ENCODE results near the gene TMEM219. TPM values are rescaled to one million over a fixed set of nuclear protein-coding genes. Genes with fewer than 3 reads are reported as not detected.
A peak's percentile ranks its signal among the peaks of the same experiment; 100 is the strongest.

The TMEM219 gene
- total and polyA plus RNA-seq, 3 experiments from 2014 or later, result 36.8 to 168 (median 43.4) TPM

DNA sequence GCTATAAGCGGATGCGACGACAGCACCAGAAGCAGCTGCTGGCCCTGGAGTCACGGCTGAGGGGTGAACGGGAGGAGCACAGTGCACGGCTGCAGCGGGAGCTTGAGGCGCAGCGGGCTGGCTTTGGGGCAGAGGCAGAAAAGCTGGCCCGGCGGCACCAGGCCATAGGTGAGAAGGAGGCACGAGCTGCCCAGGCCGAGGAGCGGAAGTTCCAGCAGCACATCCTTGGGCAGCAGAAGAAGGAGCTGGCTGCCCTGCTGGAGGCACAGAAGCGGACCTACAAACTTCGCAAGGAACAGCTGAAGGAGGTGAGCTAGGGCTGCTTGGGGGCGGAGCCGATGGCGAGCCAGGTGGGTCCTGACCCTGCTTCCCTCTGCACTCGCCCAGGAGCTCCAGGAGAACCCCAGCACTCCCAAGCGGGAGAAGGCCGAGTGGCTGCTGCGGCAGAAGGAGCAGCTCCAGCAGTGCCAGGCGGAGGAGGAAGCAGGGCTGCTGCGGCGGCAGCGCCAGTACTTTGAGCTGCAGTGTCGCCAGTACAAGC lies 23.5 kb downstream of the TMEM219 start:
- no peak overlapping the region for H3K4me3 ChIP-seq (ENCODE audit: low read length)
- no peak overlapping the region for H3K27ac ChIP-seq (ENCODE audit: low read depth, low read length)
- no peaks in the 10 kb centered on the region for H3K27me3 ChIP-seq (ENCODE audit: insufficient read depth, low read length, poor library complexity, severe bottlenecking)
- CTCF ChIA-PET, result interaction anchor here (1.0 to 1.2 kb wide), 2 partner anchors 12 to 136 kb away, joined by 3 to 4 read pairs; partner anchors contain the start of gene TAOK2
- peak overlapping the region in 2 of 8 donors; percentile 21 to 43 for H3K27ac Mint-ChIP-seq
- POLR2A ChIA-PET, result interaction anchor here (1.3 to 1.5 kb wide), 2 partner anchors 10 to 22 kb away, joined by 3 to 4 read pairs; partner anchors contain the start of gene HIRIP3
- H3K4me1 ChIP-seq (ENCODE audit: insufficient read depth, low read length), result no peaks in the 10 kb centered on the region
- peak in 1 of 5 donors; percentile 33 for DNase-seq
- no peaks in the 10 kb centered on the region for H3K27me3 Mint-ChIP-seq
- no peaks in the 10 kb centered on the region for H3K9me3 Mint-ChIP-seq
- no peak overlapping the region for H3K4me3 Mint-ChIP-seq
- H3K36me3 ChIP-seq (ENCODE audit: insufficient read depth, low read length), result peaks cover 57% of the 10 kb centered on the region
- no peaks in the 10 kb centered on the region for H3K4me1 Mint-ChIP-seq
- H3K9me3 ChIP-seq (ENCODE audit: low read length), result no peaks in the 10 kb centered on the region
- peaks cover 6 to 90% (median 20%) of the 10 kb centered on the region in 3 donors for H3K36me3 Mint-ChIP-seq

DNA sequence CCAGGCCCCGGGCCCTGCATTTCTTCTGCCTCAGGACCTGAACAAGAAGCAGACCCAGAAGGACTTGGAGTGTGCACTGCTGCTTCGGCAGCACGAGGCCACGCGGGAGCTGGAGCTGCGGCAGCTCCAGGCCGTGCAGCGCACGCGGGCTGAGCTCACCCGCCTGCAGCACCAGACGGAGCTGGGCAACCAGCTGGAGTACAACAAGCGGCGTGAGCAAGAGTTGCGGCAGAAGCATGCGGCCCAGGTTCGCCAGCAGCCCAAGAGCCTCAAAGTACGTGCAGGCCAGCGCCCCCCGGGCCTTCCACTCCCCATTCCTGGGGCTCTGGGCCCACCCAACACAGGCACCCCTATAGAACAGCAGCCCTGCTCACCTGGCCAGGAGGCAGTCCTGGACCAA lies 24.4 kb downstream of the TMEM219 start:
- Histone ChIP-seq H3K36me3 (ENCODE audit: insufficient read depth, low read length) (peaks cover 53% of the 10 kb centered on the region), H3K4me3 (ENCODE audit: low read length) (no peak overlapping the region), H3K27me3 (ENCODE audit: insufficient read depth, low read length, poor library complexity, severe bottlenecking) (no peaks in the 10 kb centered on the region), H3K27ac (ENCODE audit: low read depth, low read length) (no peak overlapping the region), H3K4me1 (ENCODE audit: insufficient read depth, low read length) (no peaks in the 10 kb centered on the region), H3K9me3 (ENCODE audit: low read length) (no peaks in the 10 kb centered on the region)
- Mint-ChIP-seq H3K4me3 (no peak overlapping the region), H3K4me1 (no peaks in the 10 kb centered on the region), H3K27me3 (no peaks in the 10 kb centered on the region), H3K27ac (peak overlapping the region in 2 of 8 donors; percentile 17 to 95), H3K9me3 (no peaks in the 10 kb centered on the region), H3K36me3 (peaks cover 6 to 85% (median 19%) of the 10 kb centered on the region in 3 donors)
- no peak for DNase-seq
- CTCF ChIA-PET, result no interaction called here
- POLR2A ChIA-PET, result interaction anchor here (1.3 to 1.5 kb wide), 2 partner anchors 9 to 23 kb away, joined by 3 to 4 read pairs; partner anchors contain the start of gene HIRIP3

DNA sequence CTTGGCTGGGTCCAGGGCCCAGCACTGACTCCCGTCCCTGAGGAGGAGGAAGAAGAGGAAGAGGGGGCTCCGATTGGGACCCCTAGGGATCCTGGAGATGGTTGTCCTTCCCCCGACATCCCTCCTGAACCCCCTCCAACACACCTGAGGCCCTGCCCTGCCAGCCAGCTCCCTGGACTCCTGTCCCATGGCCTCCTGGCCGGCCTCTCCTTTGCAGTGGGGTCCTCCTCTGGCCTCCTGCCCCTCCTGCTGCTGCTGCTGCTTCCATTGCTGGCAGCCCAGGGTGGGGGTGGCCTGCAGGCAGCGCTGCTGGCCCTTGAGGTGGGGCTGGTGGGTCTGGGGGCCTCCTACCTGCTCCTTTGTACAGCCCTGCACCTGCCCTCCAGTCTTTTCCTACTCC lies 25.1 kb downstream of the TMEM219 start:
- Mint-ChIP-seq H3K36me3 (peaks cover 6 to 84% (median 17%) of the 10 kb centered on the region in 3 donors), H3K9me3 (no peaks in the 10 kb centered on the region), H3K4me1 (no peaks in the 10 kb centered on the region), H3K27me3 (no peaks in the 10 kb centered on the region), H3K27ac (peak overlapping the region in 1 of 8 donors; percentile 95), H3K4me3 (no peak overlapping the region)
- Histone ChIP-seq H3K27me3 (ENCODE audit: insufficient read depth, low read length, poor library complexity, severe bottlenecking) (no peaks in the 10 kb centered on the region), H3K27ac (ENCODE audit: low read depth, low read length) (no peak overlapping the region), H3K4me1 (ENCODE audit: insufficient read depth, low read length) (no peaks in the 10 kb centered on the region), H3K36me3 (ENCODE audit: insufficient read depth, low read length) (peaks cover 46% of the 10 kb centered on the region), H3K4me3 (ENCODE audit: low read length) (no peak overlapping the region), H3K9me3 (ENCODE audit: low read length) (no peaks in the 10 kb centered on the region)
- POLR2A ChIA-PET, result interaction anchor here (1.5 kb wide), 1 partner anchor 8 kb away, joined by 3 read pairs; the partner anchor contains the start of gene HIRIP3
- CTCF ChIA-PET, result no interaction called here
- DNase-seq, result peak in 1 of 5 donors; percentile 36

DNA sequence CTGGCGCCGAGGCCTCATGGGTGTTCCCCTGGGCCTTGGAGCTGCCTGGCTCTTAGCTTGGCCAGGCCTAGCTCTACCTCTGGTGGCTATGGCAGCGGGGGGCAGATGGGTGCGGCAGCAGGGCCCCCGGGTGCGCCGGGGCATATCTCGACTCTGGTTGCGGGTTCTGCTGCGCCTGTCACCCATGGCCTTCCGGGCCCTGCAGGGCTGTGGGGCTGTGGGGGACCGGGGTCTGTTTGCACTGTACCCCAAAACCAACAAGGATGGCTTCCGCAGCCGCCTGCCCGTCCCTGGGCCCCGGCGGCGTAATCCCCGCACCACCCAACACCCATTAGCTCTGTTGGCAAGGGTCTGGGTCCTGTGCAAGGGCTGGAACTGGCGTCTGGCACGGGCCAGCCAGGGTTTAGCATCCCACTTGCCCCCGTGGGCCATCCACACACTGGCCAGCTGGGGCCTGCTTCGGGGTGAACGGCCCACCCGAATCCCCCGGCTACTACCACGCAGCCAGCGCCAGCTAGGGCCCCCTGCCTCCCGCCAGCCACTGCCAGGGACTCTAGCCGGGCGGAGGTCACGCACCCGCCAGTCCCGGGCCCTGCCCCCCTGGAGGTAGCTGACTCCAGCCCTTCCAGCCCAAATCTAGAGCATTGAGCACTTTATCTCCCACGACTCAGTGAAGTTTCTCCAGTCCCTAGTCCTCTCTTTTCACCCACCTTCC lies 25.6 kb downstream of the TMEM219 start:
- Mint-ChIP-seq H3K27me3 (no peaks in the 10 kb centered on the region), H3K36me3 (peaks cover 6 to 84% (median 18%) of the 10 kb centered on the region in 3 donors), H3K4me1 (no peaks in the 10 kb centered on the region), H3K4me3 (no peak overlapping the region), H3K9me3 (no peaks in the 10 kb centered on the region), H3K27ac (no peak overlapping the region)
- H3K27me3 ChIP-seq (ENCODE audit: insufficient read depth, low read length, poor library complexity, severe bottlenecking), result no peaks in the 10 kb centered on the region
- POLR2A ChIA-PET, result no interaction called here
- no peaks in the 10 kb centered on the region for H3K4me1 ChIP-seq (ENCODE audit: insufficient read depth, low read length)
- peak in 1 of 5 donors; percentile 37 for DNase-seq
- H3K27ac ChIP-seq (ENCODE audit: low read depth, low read length), result no peak overlapping the region
- CTCF ChIA-PET, result no interaction called here
- H3K36me3 ChIP-seq (ENCODE audit: insufficient read depth, low read length), result peaks cover 41% of the 10 kb centered on the region
- no peaks in the 10 kb centered on the region for H3K9me3 ChIP-seq (ENCODE audit: low read length)
- no peak overlapping the region for H3K4me3 ChIP-seq (ENCODE audit: low read length)

DNA sequence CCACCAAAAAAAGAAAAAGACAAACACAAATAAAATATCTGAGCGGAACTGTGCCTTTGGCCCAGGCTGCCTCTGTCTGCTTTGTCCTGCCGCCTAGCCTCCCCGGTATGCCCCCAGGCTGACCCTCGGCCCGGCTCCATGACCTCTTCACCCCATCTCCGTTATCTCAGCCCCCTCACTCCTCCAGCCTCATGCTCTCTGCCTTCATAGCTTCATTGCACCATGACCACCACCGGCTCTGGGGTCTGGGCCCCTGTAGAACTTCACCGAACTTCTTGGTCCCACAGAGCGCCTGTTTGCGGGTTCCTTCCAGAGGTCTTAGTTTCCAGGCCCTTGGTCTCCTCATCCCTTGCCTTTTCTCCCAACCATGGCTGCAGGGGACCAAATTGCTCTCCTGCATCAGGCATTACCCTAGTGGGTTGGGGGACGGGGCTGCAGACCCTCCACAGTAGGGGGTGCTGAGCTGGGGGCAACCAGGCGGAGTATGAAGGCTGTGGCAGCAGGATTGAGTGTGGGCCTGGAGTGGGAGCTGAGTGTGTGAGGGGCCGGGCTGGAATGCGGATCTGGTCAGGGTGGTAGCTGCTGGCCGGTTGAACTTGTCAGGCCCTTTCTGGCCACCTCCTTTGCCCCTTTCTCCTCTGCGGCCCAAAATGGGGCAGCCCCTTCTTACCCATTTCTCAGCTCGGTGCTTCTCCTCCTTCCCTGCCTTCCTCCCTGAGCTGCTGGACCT lies 26.6 kb downstream of the TMEM219 start:
- Mint-ChIP-seq H3K27me3 (no peaks in the 10 kb centered on the region), H3K36me3 (peaks cover 6 to 82% (median 15%) of the 10 kb centered on the region in 3 donors), H3K4me3 (no peak overlapping the region), H3K27ac (peak overlapping the region in 2 of 8 donors; percentile 24 to 75), H3K4me1 (no peaks in the 10 kb centered on the region), H3K9me3 (no peaks in the 10 kb centered on the region)
- ChIA-PET CTCF (interaction anchor here (1.2 kb wide), 1 partner anchor 15 kb away, joined by 3 read pairs; no protein-coding TSS in a partner anchor), POLR2A (no interaction called here)
- H3K27ac ChIP-seq (ENCODE audit: low read depth, low read length), result no peak overlapping the region
- no peaks in the 10 kb centered on the region for H3K9me3 ChIP-seq (ENCODE audit: low read length)
- peak in 1 of 5 donors; percentile 43 for DNase-seq
- peaks cover 31% of the 10 kb centered on the region for H3K36me3 ChIP-seq (ENCODE audit: insufficient read depth, low read length)
- H3K27me3 ChIP-seq (ENCODE audit: insufficient read depth, low read length, poor library complexity, severe bottlenecking), result no peaks in the 10 kb centered on the region
- no peak overlapping the region for H3K4me3 ChIP-seq (ENCODE audit: low read length)
- H3K4me1 ChIP-seq (ENCODE audit: insufficient read depth, low read length), result no peaks in the 10 kb centered on the region

DNA sequence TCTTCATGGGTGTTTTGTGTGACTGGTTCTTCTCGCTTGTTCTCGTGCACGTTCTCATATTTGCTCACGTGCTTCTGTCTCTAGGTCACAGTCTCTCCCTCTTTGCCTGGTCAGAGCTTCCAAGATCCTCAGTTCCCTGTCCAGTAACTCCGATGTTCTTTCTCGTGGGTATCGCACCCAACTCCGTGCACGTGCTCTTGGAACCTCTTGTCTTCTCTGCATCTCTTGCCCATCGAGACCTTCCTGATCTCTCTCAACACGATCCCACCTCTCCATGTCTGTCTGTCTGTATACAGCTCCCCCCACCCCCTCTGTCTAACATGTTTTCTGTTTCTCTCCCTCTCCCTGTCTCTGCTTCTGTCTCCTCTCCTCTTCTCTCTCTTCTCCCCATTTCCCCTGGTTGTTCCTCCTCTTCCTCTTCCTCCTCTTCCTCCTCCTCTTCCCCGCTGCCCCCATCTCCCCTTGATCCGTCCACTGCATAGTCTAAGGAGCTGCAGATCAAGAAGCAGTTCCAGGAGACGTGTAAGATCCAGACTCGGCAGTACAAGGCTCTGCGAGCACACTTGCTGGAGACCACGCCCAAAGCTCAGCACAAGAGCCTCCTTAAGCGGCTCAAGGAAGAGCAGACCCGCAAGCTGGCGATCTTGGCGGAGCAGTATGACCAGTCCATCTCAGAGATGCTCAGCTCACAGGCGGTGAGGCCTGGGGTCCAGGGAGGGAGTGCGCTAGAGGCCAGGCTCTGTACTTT lies 27.4 kb downstream of the TMEM219 start:
- POLR2A ChIA-PET, result no interaction called here
- Mint-ChIP-seq H3K27ac (peak overlapping the region in 3 of 8 donors; percentile 24 to 94 (median 75)), H3K27me3 (no peaks in the 10 kb centered on the region)

DNA sequence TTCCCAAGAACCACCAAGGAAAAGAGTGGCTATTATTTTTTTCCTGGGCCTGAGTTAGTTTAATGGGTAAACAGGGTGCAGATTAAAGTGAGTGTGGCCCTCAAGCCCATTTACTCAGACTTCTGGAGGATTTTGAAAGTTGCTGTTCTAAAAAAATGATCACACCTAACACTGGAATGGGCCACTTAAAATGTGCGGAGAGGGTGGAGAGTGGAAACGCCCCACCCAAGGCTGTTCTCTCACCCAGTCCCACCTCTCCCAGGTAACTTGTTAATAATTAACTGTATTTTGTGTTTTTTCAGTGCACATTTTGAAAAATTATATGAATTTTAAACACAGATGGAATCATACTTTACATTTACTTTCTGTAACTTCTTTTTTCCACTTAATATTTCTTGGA lies 28.2 kb downstream of the TMEM219 start:
- Histone ChIP-seq H3K9me3 (ENCODE audit: low read length) (no peaks in the 10 kb centered on the region), H3K27me3 (ENCODE audit: insufficient read depth, low read length, poor library complexity, severe bottlenecking) (no peaks in the 10 kb centered on the region), H3K4me1 (ENCODE audit: insufficient read depth, low read length) (peaks cover 10% of the 10 kb centered on the region), H3K36me3 (ENCODE audit: insufficient read depth, low read length) (peaks cover 17% of the 10 kb centered on the region), H3K4me3 (ENCODE audit: low read length) (no peak overlapping the region), H3K27ac (ENCODE audit: low read depth, low read length) (no peak overlapping the region)
- H3K27me3 Mint-ChIP-seq, result no peaks in the 10 kb centered on the region
- peaks cover 6 to 74% (median 14%) of the 10 kb centered on the region in 3 donors for H3K36me3 Mint-ChIP-seq
- POLR2A ChIA-PET, result no interaction called here
- peak overlapping the region in 1 of 8 donors; percentile 33 for H3K27ac Mint-ChIP-seq
- H3K4me3 Mint-ChIP-seq, result no peak overlapping the region
- H3K9me3 Mint-ChIP-seq, result no peaks in the 10 kb centered on the region
- CTCF ChIA-PET, result no interaction called here
- peaks cover 9 to 12% (median 11%) of the 10 kb centered on the region in 3 donors for H3K4me1 Mint-ChIP-seq
- no peak for DNase-seq

More for the DNA sequence above, 27.4 kb downstream of the TMEM219 start:
- H3K4me1 ChIP-seq (ENCODE audit: insufficient read depth, low read length), result peaks cover 2% of the 10 kb centered on the region
- no peak overlapping the region for H3K4me3 Mint-ChIP-seq
- H3K4me3 ChIP-seq (ENCODE audit: low read length), result no peak overlapping the region
- peaks cover 2 to 5% (median 4%) of the 10 kb centered on the region in 3 donors for H3K4me1 Mint-ChIP-seq
- H3K36me3 ChIP-seq (ENCODE audit: insufficient read depth, low read length), result peaks cover 23% of the 10 kb centered on the region
- H3K27me3 ChIP-seq (ENCODE audit: insufficient read depth, low read length, poor library complexity, severe bottlenecking), result no peaks in the 10 kb centered on the region
- peak in 1 of 5 donors; percentile 8 for DNase-seq
- peaks cover 6 to 79% (median 15%) of the 10 kb centered on the region in 3 donors for H3K36me3 Mint-ChIP-seq
- H3K9me3 ChIP-seq (ENCODE audit: low read length), result no peaks in the 10 kb centered on the region
- CTCF ChIA-PET, result interaction anchor here (1.2 kb wide), 1 partner anchor 16 kb away, joined by 3 read pairs; no protein-coding TSS in a partner anchor
- H3K27ac ChIP-seq (ENCODE audit: low read depth, low read length), result no peak overlapping the region
- no peaks in the 10 kb centered on the region for H3K9me3 Mint-ChIP-seq
